Stimulated activated naive CD8-positive, alpha-beta T cell treated with anti-CD3 and anti-CD28 coated beads, Interleukin-15, amount 100 ng/mL, for 72 hours (primary cell): ENCODE measurements around the gene RICTOR.

Experiments used
- ATAC-seq: fragments of 150-1000 bp; cut with Tn5 transposase; 2 replicates; pipeline ENCODE4 v1.10.0; 2021; ENCODE audit warnings: mild to moderate bottlenecking, moderate library complexity
- DNase-seq, 2 donors: peaks; one replicate each; pipeline ENCODE4 v3.0.0; 2021 to 2022
- H3K27ac Mint-ChIP-seq, 2 donors: one replicate each; pipeline ENCODE4 v1.8.0; 2022; ENCODE audit warnings: mild to moderate bottlenecking in 2 of 2, mixed read lengths in 2 of 2, moderate library complexity in 2 of 2
- H3K27me3 Mint-ChIP-seq: one replicate; pipeline ENCODE4 v1.8.0; 2022; ENCODE audit warnings: mixed read lengths
- H3K4me1 Mint-ChIP-seq: one replicate; pipeline ENCODE4 v1.8.0; 2022; ENCODE audit warnings: mild to moderate bottlenecking, mixed read lengths
- H3K4me3 Mint-ChIP-seq, 2 donors: one replicate each; pipeline ENCODE4 v1.8.0; 2022; ENCODE audit warnings: mild to moderate bottlenecking in 2 of 2, mixed read lengths in 2 of 2, moderate library complexity in 1 of 2
- H3K9me3 Mint-ChIP-seq, 2 donors: one replicate each; pipeline ENCODE4 v1.8.0; 2022; ENCODE audit warnings: mixed read lengths in 2 of 2

The RICTOR gene

GRCh38 chr5:38888041-38888440 is 186.2 kb downstream of the RICTOR start:
- no peak for ATAC-seq
- Mint-ChIP-seq H3K27me3 (peaks cover 35% of the 10 kb centered on the region), H3K4me1 (no peaks in the 10 kb centered on the region), H3K9me3 (peaks cover 0 to 10% of the 10 kb centered on the region in 2 donors), H3K4me3 (no peak overlapping the region), H3K27ac (no peak overlapping the region)
- DNase-seq = no peak
